Measurements from ENCODE around the gene HOXB3. TPM values are rescaled to one million over a fixed set of nuclear protein-coding genes. Genes with fewer than 3 reads are reported as not detected.
A peak's percentile ranks its signal among the peaks of the same experiment; 100 is the strongest.

Gene HOXB3
- total and polyA plus RNA-seq, 2 of the 4 experiments (the other 2 are of a cell fraction) = 6.3 to 59.6 TPM

- H2BK20ac ChIP-seq (ENCODE audit: low read depth, low read length) = peak overlapping the region; percentile 41
- WGBS, 2 experiments (ENCODE audit: extremely low coverage in 2 of 2, insufficient read length in 1 of 2) = no CpG with 5 or more reads among the region's 12 CpGs
- peaks cover 25% of the 10 kb centered on the region; the same call in 1 of the 2 replicates for H3K9me1 ChIP-seq (ENCODE audit: insufficient read depth, low read length)
- no peak overlapping the region for H3K56ac ChIP-seq (ENCODE audit: extremely low read depth, insufficient read depth, low read length)
- 0 out of 2 replicates have a peak overlapping the region, but pooled peaks have one; percentile 17 for H4K5ac ChIP-seq (ENCODE audit: low read depth, low read length)
- no peak overlapping the region; the same call in 1 of the 2 replicates for H3K27ac ChIP-seq (ENCODE audit: insufficient read depth, low read length)
- peak overlapping the region; percentile 4 for H2BK5ac ChIP-seq (ENCODE audit: low read depth, low read length, poor library complexity, severe bottlenecking)
- no peaks in the 10 kb centered on the region for H3K9me3 ChIP-seq (ENCODE audit: control insufficient read depth, insufficient read depth, low read length)
- ATAC-seq (ENCODE audit: low read depth) = peak; percentile 33; the same call in 1 of the 2 replicates
- H3K9ac ChIP-seq (ENCODE audit: low read depth, low read length) = no peak overlapping the region
- H4K20me1 ChIP-seq (ENCODE audit: insufficient read depth, low read length) = no peaks in the 10 kb centered on the region
- no peaks in the 10 kb centered on the region for H3K27me3 ChIP-seq (ENCODE audit: control insufficient read depth, insufficient read depth, low read length)
- peak overlapping the region; percentile 30; the same call in 1 of the 2 replicates for H4K91ac ChIP-seq (ENCODE audit: insufficient read depth, low read depth, low read length)
- H3K23ac ChIP-seq (ENCODE audit: low read depth, low read length) = 0 out of 2 replicates have a peak overlapping the region, but pooled peaks have one; percentile 55
- peaks cover 35% of the 10 kb centered on the region for H3K4me1 ChIP-seq (ENCODE audit: control insufficient read depth, insufficient read depth, low read length)
- H3K4ac ChIP-seq (ENCODE audit: low read depth, low read length) = peak overlapping the region; percentile 62
- no peak overlapping the region for H2AK9ac ChIP-seq (replicated peaks; ENCODE audit: low read depth, low read length, poor library complexity)
- in situ Hi-C loops (cut with MboI; ENCODE audit: low sequenced_read_pairs) = no loop called here
- POLR2A ChIA-PET (ENCODE audit: unreplicated experiment) = no interaction called here
- H3K14ac ChIP-seq (replicated peaks; ENCODE audit: low read depth, low read length) = peak overlapping the region; percentile 58; the same call in 1 of the 2 replicates
- peak overlapping the region; percentile 44 for H3K18ac ChIP-seq (ENCODE audit: low read depth, low read length)
- no TSS peak for BruUV-seq (replicated peaks)
- no peaks in the 10 kb centered on the region for H3K36me3 ChIP-seq (ENCODE audit: control insufficient read depth, insufficient read depth, low read length)
- H2AK5ac ChIP-seq (ENCODE audit: low read depth, low read length) = peak overlapping the region; percentile 46; the same call in 1 of the 2 replicates
- DNase-seq = peak; percentile 64
- H3K79me1 ChIP-seq (ENCODE audit: low read depth in 1 of 2, low read length in 2 of 2) = peaks cover 0 to 24% of the 10 kb centered on the region in 2 experiments; a peak in 2 of 4 replicates
- CTCF ChIA-PET = interaction anchor here (1.0 kb wide), 1 partner anchor 21 kb away, joined by 3 read pairs; no protein-coding TSS in a partner anchor
- H2AFZ ChIP-seq (replicated peaks; ENCODE audit: low read length, poor library complexity) = no peak overlapping the region
- TF ChIP-seq CHD1 (IDR thresholded peaks at IDR 0.05; ENCODE audit: low read depth, low read length) (no peak), USF2 (IDR thresholded peaks at IDR 0.05; ENCODE audit: low read depth, low read length) (no peak), RAD21 (IDR thresholded peaks at IDR 0.05; ENCODE audit: low read length) (peak; percentile 15; the same call in 1 of the 2 replicates), MAZ (IDR thresholded peaks at IDR 0.05; ENCODE audit: borderline replicate concordance, low read depth, low read length) (no peak), POLR2A (IDR thresholded peaks at IDR 0.05; ENCODE audit: low read depth, low read length) (no peak), NFE2L2 (IDR thresholded peaks at IDR 0.05; ENCODE audit: low read depth, low read length) (no peak), CTCF (conservative IDR thresholded peaks at IDR 0.05; ENCODE audit: low read depth, low read length) (0 out of 2 replicates have a peak, but pooled peaks have one; percentile 1), BHLHE40 (IDR thresholded peaks at IDR 0.05; ENCODE audit: low read depth, low read length) (peak; percentile 30; the same call in 1 of the 2 replicates), CEBPB (IDR thresholded peaks at IDR 0.05; ENCODE audit: low read depth, low read length) (no peak)
- peak overlapping the region; percentile 64 for H2BK120ac ChIP-seq (ENCODE audit: low read depth, low read length)
- intact Hi-C loops (cut with micrococcal nuclease) = loop anchor here (2.0 kb wide), 1 partner anchor 40 kb away; no protein-coding TSS in a partner anchor
- no peak overlapping the region for H3K4me3 ChIP-seq (ENCODE audit: insufficient read depth, low read depth, low read length)
- H3K4me2 ChIP-seq (ENCODE audit: low read depth, low read length) = peak overlapping the region; percentile 33
- H2BK15ac ChIP-seq (ENCODE audit: low read depth, low read length) = peak overlapping the region; percentile 16; the same call in 1 of the 3 replicates
- peak overlapping the region in 1 of 2 experiments; percentile 6; a peak in 1 of 4 replicates for H4K8ac ChIP-seq (ENCODE audit: low read depth in 2 of 2, low read length in 2 of 2)
- dilution Hi-C loops (cut with HindIII; ENCODE audit: low sequenced_read_pairs, unreplicated experiment) = no loop called here
Measured at GRCh38 chr17:48500435-48501426, 89.3 kb downstream of the HOXB3 start.
